K562 (cell line): ENCODE results near the gene ZFAND3.

Experiments used
- FOXK2 ChIP-seq, 2 experiments: fragments of 450-650 bp; IDR thresholded peaks in 1 of 2; conservative IDR thresholded peaks in 1 of 2; 2 replicates each; pipeline ENCODE4 v1.6.1; 2016; ENCODE audit warnings: low read depth in 2 of 2, mild to moderate bottlenecking in 1 of 2
- GATA2 ChIP-seq: sonication (generic); formaldehyde crosslinking; IDR thresholded peaks from 2 replicates; pipeline ENCODE4 v1.4.0; 2020; ENCODE audit warnings: mild to moderate bottlenecking, missing genetic modification reagents
- ILK ChIP-seq: fragments of 450-650 bp; IDR thresholded peaks from 2 replicates; pipeline ENCODE4 v1.6.1; 2016; ENCODE audit warnings: missing genetic modification characterization, low read depth, mild to moderate bottlenecking, missing compliant biosample characterization, moderate library complexity, borderline replicate concordance
- POLR2A ChIP-seq: fragments of 450-650 bp; conservative IDR thresholded peaks from 2 replicates; pipeline ENCODE4 v1.6.1; 2016
- RCOR1 ChIP-seq, 2 experiments: IDR thresholded peaks; 2 replicates each; pipeline ENCODE4 v1.6.1; 2012; ENCODE audit warnings: low read depth in 2 of 2, low read length in 2 of 2, borderline replicate concordance in 1 of 2, improper control_type of control experiment in 1 of 2
- ZNF197 ChIP-seq: fragments of 200-800 bp; sonication (Bioruptor generic); IDR thresholded peaks from 2 replicates; pipeline ENCODE4 v1.6.1; 2016; ENCODE audit warnings: low read depth, missing genetic modification characterization, missing compliant biosample characterization
- TF ChIP-seq, protein P1 (sequence below), 3 experiments: IDR thresholded peaks in 2 of 3; conservative IDR thresholded peaks in 1 of 3; 2 replicates each; pipeline ENCODE4 v1.5.1; 2011 to 2012; ENCODE audit warnings: low read length in 3 of 3, mild to moderate bottlenecking in 3 of 3, control low read depth in 2 of 3, improper control_type of control experiment in 1 of 3, inconsistent platforms in 1 of 3, low read depth in 1 of 3, mixed read lengths in 1 of 3, moderate library complexity in 1 of 3; ENCODE audit not compliant: insufficient read depth in 2 of 3
- TF ChIP-seq, protein P2 (sequence below): sonication (generic); formaldehyde crosslinking; IDR thresholded peaks from 2 replicates; pipeline ENCODE4 v1.9.0; 2022; ENCODE audit warnings: mild to moderate bottlenecking, missing genetic modification reagents

DNA sequence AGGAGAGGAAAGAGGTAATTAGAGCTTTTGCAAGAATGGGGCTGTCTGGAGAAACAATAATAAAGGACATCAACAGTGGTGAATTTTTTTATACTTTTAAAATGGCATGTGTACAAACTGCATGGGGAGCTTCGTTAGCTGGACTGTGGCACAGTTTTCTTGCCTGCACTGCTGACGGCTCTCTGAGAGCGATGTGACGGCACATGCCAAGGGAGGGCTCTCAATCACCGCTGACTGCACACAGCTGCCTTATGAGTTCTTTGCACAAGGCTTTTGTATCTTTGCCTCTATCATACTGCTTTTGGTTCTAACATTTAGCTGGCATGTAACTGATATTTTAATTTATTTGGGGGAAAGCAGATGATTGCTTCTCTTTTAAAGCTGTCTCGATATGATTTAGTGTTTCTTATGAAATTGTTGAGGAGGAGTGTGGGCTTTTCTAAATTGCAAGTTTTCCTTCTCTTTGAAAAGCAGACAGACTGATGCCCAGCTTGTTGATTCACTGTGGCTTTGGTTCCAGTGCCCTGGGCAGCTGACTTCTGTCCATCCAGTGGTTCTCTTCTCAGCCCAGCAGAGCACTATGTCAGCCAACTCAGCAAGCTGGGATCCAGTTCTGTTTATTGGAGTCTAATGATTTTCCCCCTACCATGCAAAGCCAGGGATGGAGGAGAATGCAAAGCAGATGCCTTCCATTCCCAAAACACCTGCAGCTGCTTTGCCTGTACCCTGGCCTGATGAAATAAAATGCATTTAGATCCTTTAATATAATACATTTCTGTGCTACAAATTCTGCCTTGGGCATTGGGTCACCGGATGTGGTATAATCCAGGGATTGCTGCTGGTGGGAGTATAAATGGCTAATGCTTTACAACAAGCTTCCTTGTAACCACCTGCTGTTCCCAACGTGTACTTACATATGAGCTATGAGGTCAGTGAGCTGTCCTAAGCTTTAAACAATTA lies 323.9 kb downstream of the ZFAND3 start:
- no peak for TF ChIP-seq POLR2A
- TF ChIP-seq ZNF197 (CRISPR knock-in tag): no peak
- TF ChIP-seq ILK (tag): no peak
- no peak for TF ChIP-seq RCOR1 (IDR thresholded peaks at IDR 0.05; ENCODE audit: borderline replicate concordance in 1 of 2, low read depth in 2 of 2, low read length in 2 of 2)
- TF ChIP-seq, protein P1, sequence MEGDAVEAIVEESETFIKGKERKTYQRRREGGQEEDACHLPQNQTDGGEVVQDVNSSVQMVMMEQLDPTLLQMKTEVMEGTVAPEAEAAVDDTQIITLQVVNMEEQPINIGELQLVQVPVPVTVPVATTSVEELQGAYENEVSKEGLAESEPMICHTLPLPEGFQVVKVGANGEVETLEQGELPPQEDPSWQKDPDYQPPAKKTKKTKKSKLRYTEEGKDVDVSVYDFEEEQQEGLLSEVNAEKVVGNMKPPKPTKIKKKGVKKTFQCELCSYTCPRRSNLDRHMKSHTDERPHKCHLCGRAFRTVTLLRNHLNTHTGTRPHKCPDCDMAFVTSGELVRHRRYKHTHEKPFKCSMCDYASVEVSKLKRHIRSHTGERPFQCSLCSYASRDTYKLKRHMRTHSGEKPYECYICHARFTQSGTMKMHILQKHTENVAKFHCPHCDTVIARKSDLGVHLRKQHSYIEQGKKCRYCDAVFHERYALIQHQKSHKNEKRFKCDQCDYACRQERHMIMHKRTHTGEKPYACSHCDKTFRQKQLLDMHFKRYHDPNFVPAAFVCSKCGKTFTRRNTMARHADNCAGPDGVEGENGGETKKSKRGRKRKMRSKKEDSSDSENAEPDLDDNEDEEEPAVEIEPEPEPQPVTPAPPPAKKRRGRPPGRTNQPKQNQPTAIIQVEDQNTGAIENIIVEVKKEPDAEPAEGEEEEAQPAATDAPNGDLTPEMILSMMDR (IDR thresholded peaks at IDR 0.05 in 2 of 3, conservative IDR thresholded peaks at IDR 0.05 in 1 of 3; ENCODE audit: insufficient read depth in 2 of 3, low read depth in 1 of 3, low read length in 3 of 3): no peak
- no peak for TF ChIP-seq FOXK2 (conservative IDR thresholded peaks at IDR 0.05 in 1 of 2, IDR thresholded peaks at IDR 0.05 in 1 of 2; ENCODE audit: low read depth in 2 of 2)
- TF ChIP-seq GATA2: no peak
- TF ChIP-seq, protein P2, sequence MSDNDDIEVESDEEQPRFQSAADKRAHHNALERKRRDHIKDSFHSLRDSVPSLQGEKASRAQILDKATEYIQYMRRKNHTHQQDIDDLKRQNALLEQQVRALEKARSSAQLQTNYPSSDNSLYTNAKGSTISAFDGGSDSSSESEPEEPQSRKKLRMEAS (CRISPR knock-in tag): no peak
